GM19455 (cell line): Measurements from ENCODE around the gene HABP4.
"Not testable (repeated sequence)": the region's sequence is repeated elsewhere in the genome, so short reads cannot be mapped to it uniquely, and the experiment has no call there.

ENCODE experiments used
- ATAC-seq: cut with Tn5 transposase; IDR thresholded peaks from one replicate; pipeline ENCODE4 v1.9.1; 2021; ENCODE audit not compliant: unreplicated experiment

HABP4 gene

DNA sequence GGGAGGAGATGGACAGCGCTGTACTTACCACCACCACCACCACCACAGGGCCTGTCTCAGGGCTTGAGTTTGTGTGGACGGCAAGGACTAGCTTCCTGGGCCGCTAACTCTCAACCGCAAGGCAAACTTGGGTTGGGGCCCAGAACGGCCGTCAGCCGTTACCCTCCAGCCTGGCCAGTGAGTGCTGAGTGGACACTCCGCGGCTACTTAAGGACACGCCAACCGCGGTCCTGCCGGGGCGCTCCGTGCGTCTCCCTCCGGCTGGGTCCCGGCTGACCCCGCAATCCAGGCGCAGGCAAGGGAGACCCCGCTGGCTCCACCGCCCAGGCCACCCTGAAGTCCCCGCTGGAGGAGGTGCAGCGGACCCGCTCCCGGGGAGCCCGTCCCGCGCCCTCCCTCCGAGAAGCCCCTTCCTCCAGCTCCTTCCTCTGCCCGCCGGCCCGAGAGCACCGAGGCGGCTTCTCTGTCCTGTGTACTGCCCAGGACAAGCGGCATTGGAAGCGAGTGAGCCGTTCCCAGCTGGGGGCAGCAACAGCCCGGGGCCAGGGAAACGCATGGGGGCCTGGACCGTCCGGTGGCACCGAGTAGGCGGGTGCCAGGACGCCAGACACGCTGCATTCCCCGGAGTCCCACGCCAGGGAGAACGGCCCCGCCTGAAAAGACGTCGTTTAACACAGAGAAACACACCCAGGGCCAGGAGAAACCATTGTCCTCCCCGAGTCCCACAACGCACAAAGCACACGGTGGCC is 46.6 kb downstream of the HABP4 start:
- ATAC-seq = no peak

- ATAC-seq = no peak
Observed at GRCh38 chr9:96497117-96497399, 47.1 kb downstream of the HABP4 start.

DNA sequence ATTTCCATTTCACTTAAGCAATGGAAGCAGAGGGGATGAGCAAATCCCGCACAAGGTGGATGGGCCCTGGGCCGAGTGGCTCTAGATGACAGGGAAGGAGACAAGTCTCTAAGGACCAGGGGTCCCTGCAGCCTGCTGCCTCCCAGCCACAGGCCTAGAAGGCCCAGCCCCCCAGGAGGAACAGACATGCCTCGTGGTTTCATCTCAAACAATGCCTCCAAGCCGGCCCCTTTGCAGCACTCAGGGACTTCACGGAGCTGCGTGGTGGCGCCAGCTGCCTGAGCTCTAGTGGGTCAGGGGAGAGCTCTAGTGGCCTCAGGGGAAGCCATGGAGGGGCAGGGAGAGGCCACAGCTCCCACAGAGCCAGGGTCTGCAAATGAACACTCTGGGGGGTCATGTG is 48.8 kb downstream of the HABP4 start:
- no peak for ATAC-seq

DNA sequence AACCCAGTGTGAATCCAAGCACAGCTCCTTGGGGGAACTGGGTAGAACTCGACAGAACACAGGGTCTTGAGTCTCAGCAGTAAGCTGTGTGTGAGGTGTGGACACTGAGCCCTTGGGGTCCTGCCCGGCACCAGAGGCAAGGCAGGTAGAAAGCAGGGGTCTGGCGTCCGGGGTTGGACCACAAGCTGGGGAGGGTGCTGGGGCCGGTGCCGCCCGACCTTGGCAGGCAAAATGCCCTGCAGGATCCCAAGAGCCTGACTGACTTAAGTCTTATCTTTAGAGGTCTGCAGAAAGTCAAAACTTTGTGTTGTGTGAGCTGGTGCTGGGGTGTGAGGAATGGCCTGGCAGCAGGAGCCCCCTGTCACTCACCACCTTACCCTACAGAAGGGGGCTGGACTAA is 49.3 kb downstream of the HABP4 start:
- no peak for ATAC-seq

DNA sequence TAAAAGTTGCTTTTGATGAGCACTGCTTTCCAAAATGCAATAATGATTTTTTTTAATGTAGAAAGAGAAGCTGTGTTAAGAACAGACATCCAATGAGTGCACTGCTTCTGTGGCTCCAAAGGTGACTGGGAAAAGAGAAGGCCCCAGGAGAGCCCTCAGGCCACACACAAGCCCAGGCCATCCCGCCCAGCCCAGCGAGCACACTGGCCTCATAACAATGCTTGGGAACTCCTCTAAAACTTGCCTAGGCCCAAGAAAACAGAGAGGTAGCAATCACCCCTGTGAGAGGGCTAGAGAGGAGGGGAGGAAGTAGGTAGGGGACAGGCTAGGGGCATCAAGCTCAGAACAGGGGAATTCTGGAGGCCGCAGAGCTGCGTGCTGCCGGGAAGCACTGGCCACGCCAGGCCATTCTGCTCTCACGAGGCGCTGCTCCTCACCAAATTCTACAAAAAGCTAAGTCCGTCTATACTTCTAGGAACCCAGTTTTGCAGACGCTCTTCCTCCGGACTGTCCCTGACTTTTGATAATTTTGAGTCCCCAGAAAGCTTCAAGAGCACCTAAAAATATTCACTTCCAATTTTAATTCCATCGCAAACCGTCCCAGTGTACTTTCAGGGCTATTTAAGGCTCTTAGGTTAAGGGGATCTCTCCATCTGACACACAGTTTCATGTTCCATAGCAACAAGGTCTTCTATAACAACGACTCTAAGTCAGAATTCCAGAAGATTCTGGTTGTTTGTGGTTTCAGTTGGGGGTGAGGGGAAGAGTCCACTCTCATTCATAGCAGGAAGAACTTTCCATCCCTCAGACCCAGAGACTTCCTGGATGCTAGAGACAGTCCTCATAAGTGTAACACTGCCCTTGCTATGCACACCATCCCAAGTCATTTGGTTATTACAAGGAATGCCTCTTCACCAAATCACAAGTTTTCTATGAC is 51.0 kb downstream of the HABP4 start:
- no peak for ATAC-seq

GRCh38 chr9:96501633-96502538 is 51.9 kb downstream of the HABP4 start:
- ATAC-seq = no peak

DNA sequence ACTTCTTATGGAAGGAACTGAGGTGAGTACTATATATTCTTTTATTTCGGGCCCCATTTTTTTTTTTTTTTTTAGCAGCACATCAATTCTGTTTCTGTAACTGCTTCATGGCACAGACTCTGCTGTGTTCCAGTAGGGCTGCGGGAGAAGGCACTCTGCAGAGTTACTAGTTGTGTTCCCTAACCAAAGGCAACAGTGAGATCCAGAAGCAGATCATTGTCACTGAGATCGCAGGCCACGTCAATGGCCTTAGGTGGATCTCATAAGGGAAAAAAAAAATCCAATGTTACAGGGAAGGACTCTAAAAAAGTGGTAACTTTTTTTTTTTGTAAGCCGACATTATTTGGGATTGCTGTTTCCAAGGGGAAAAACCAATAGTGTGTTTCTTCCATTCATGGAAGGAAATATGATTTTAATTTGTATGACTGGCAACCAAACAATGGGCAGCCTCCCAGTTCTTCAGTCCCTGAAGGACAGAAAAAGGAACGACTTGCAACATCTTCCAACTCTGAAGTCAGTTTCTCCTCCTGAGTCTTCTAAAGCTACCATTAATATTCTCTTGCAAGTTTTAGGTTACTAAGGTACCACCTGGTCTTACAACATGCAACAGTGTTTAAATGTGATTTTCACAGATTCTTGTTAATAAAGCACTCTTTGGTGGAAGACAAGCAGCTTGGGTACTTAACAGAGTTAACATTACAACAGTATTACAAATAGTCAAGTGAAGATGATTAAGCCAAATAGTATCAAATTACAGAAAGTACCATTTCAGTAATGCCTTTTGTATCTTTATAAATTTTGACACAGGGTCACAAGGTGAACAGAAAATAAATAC is 52.8 kb downstream of the HABP4 start:
- no peak for ATAC-seq

GRCh38 chr9:96503374-96503748 is 53.4 kb downstream of the HABP4 start:
- not testable (repeated sequence) for ATAC-seq

DNA sequence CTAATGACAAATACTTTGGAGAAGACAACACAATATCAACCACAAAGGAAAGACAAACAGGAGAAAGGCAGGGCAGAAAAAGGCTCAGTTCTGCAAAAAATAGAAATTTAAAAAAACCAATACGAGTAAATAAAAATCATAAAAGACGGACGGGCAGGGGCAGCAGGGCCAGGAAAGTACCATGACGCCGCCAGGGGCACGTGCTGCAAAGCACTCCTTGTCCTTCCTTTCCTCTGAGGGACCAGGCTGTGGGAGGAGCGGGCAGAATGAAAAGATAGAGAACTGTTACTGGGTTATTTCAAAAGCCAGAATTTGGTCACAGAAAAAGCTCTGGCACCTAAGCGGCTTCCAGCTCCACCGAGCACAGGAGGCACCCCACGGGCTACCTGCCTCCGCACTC is 53.9 kb downstream of the HABP4 start:
- ATAC-seq = no peak

- ATAC-seq = no peak
Observed at GRCh38 chr9:96505316-96505991, 55.5 kb downstream of the HABP4 start.

- ATAC-seq = no peak
Observed at GRCh38 chr9:96508227-96508940, 58.4 kb downstream of the HABP4 start.

- ATAC-seq = no peak
Observed at GRCh38 chr9:96509026-96509425, 59.1 kb downstream of the HABP4 start.

- no peak for ATAC-seq
Observed at GRCh38 chr9:96509848-96510247, 59.9 kb downstream of the HABP4 start.

- ATAC-seq = no peak
Observed at GRCh38 chr9:96510258-96510657, 60.3 kb downstream of the HABP4 start.

DNA sequence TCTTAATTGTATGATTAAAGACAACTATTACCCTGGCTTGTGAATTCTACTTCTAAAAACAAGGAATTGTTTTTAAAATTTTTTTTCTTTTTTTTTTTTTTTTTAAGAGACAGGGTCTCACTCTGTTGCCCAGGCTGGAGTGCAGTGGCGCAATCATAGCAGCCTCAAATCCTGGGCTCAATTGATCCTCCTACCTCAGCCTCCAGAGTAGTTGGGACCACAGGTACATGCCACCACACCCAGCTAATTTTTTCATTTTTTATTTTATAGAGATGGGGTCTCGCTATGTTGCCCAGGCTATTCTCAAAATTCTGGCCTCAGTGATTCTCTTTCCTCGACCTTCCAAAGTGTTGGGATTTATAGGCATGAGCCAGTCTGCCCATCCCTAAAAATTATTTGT is 62.3 kb downstream of the HABP4 start:
- no peak for ATAC-seq

DNA sequence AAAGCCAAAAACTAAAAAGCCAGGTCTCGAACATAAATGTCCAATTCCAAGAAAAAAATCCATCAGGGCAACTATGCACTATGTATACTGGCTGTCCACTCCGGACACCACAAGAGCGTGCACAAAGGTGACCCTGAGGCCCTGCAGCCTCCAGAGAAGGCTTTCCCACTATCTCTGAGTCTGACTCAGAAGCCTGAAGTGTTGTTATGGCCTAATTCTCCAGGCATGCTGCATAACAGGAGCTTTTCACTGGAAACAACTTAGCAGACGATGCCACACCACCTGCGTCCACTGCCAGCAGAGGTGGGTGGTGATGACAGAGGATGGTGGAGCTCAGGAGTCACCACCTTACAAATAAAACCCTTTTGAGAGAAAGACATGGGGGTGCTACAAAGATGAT is 63.7 kb downstream of the HABP4 start:
- no peak for ATAC-seq

DNA sequence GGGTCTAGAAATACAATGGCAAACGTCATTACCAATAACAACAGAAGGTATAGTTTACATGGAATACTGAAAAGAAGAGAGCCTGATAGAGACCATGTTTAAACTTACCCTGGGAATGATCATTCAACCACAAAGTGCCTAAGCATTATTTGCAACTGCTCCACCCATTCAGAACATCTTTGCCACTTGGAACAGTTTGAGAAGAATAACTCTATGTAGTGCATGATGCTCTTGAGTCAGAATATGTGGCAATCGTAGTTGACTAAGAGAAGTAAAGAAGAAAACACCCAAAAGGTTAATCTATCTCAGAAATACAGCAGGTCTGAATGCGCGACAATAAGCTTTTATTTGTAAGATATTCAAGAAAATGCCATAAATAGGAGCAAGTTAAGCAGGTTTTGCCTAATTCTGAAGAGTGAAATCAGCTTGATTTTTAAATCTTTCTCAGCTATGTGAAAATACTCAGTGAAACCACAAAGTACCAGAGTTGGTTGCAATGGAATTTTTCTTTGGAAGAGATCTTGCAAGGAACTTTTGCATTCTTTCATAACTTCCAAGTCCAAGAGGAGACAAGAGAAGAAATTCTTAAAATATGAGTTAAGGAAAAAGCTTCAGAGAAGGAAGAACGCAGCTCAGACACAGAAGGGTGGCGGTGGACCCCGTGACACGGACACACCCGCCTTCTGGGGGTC is 64.3 kb downstream of the HABP4 start:
- ATAC-seq = no peak

GRCh38 chr9:96514800-96515158 is 64.8 kb downstream of the HABP4 start:
- no peak for ATAC-seq
